GM23338 (cell line): ENCODE results near the gene CDIPT. TPM values are rescaled to one million over a fixed set of nuclear protein-coding genes. Genes with fewer than 3 reads are reported as not detected.

Experiments used
- ATAC-seq: fragments of 200-7000 bp; cut with Tn5 transposase; 3 replicates; pipeline ENCODE4 v1.9.1; 2020
- DNase-seq: peaks from one replicate; pipeline ENCODE4 v3.0.0-alpha.2; 2015; ENCODE audit warnings: low spot score
- H2AFZ ChIP-seq: fragments of 200-600 bp; sonication (generic); 2 replicates; pipeline ENCODE4 v1.8.0; 2016; ENCODE audit warnings: antibody characterized with exemption, mild to moderate bottlenecking, moderate library complexity
- H3F3A ChIP-seq: fragments of 200-600 bp; sonication (generic); replicated peaks from 2 replicates; pipeline ENCODE4 v1.8.0; 2017; ENCODE audit warnings: antibody characterized with exemption, mixed run types, low read depth
- H3K27ac ChIP-seq: fragments of 200-600 bp; sonication (generic); 2 replicates; pipeline ENCODE4 v1.6.1; 2016; ENCODE audit warnings: low read depth
- H3K27me3 ChIP-seq: fragments of 200-600 bp; sonication (generic); 2 replicates; pipeline ENCODE4 v1.8.0; 2016; ENCODE audit warnings: mild to moderate bottlenecking, mixed run types, moderate library complexity; ENCODE audit not compliant: insufficient read depth
- H3K36me3 ChIP-seq: fragments of 200-600 bp; sonication (generic); 2 replicates; pipeline ENCODE4 v1.8.0; 2016; ENCODE audit warnings: mild to moderate bottlenecking; ENCODE audit not compliant: insufficient read depth
- H3K4me1 ChIP-seq: fragments of 200-600 bp; sonication (generic); 2 replicates; pipeline ENCODE4 v1.8.0; 2016; ENCODE audit warnings: mild to moderate bottlenecking, moderate library complexity; ENCODE audit not compliant: insufficient read depth
- H3K4me2 ChIP-seq: fragments of 200-600 bp; sonication (generic); 2 replicates; pipeline ENCODE4 v1.7.1; 2017; ENCODE audit warnings: mixed run types
- H3K4me3 ChIP-seq: fragments of 200-600 bp; sonication (generic); 2 replicates; pipeline ENCODE4 v1.6.1; 2016; ENCODE audit warnings: mixed run types
- H3K79me2 ChIP-seq: fragments of 200-600 bp; sonication (generic); replicated peaks from 2 replicates; pipeline ENCODE4 v1.8.0; 2017; ENCODE audit warnings: mild to moderate bottlenecking; ENCODE audit not compliant: insufficient read depth
- H3K9me2 ChIP-seq: fragments of 200-600 bp; sonication (generic); 2 replicates; pipeline ENCODE4 v1.8.0; 2017; ENCODE audit not compliant: insufficient read depth
- H4K20me1 ChIP-seq: fragments of 200-600 bp; sonication (generic); replicated peaks from 2 replicates; pipeline ENCODE4 v1.8.0; 2017; ENCODE audit warnings: mild to moderate bottlenecking; ENCODE audit not compliant: insufficient read depth
- H3K27ac Mint-ChIP-seq: 2 replicates; pipeline ENCODE4 v1.8.0; 2020; ENCODE audit warnings: inconsistent platforms, mild to moderate bottlenecking, moderate library complexity, mixed read lengths
- H3K27me3 Mint-ChIP-seq: 3 replicates; pipeline ENCODE4 v1.8.0; 2022; ENCODE audit warnings: low read depth, mild to moderate bottlenecking, moderate library complexity, mixed read lengths, inconsistent platforms; ENCODE audit not compliant: insufficient read depth, poor library complexity
- H3K36me3 Mint-ChIP-seq: 3 replicates; pipeline ENCODE4 v1.8.0; 2021; ENCODE audit warnings: low read depth, mild to moderate bottlenecking, inconsistent platforms, moderate library complexity, mixed read lengths
- H3K4me1 Mint-ChIP-seq: 3 replicates; pipeline ENCODE4 v1.8.0; 2020; ENCODE audit warnings: mild to moderate bottlenecking, inconsistent platforms, mixed read lengths
- H3K4me3 Mint-ChIP-seq: 3 replicates; pipeline ENCODE4 v1.8.0; 2021; ENCODE audit warnings: moderate library complexity, mild to moderate bottlenecking, inconsistent platforms, mixed read lengths
- H3K9me3 Mint-ChIP-seq: 3 replicates; pipeline ENCODE4 v1.8.0; 2020; ENCODE audit warnings: moderate library complexity, mild to moderate bottlenecking, inconsistent platforms, mixed read lengths
- CREB1 ChIP-seq: fragments of 250-450 bp; sonication (Bioruptor Pico); IDR thresholded peaks from 2 replicates; pipeline ENCODE4 v1.5.0; 2020; ENCODE audit warnings: low read depth, mild to moderate bottlenecking, moderate library complexity
- EZH2phosphoT487 ChIP-seq: fragments of 200-600 bp; sonication (generic); IDR thresholded peaks from one replicate; pipeline ENCODE4 v1.8.1; 2018; ENCODE audit warnings: antibody characterized with exemption; ENCODE audit not compliant: unreplicated experiment
- polyA plus RNA-seq: library from polyadenylated mRNA; unstranded; fragments of >200 nt; fragmentation: Nextera tagmentation; extraction: Ambion mirVana; gene quantifications from 2 replicates; pipeline ENCODE4 v1.2.1, GENCODE V29; 2016
- total RNA-seq: library from RNA; depleted of rRNA; stranded (reverse); fragments of >200 nt; shearing (Covaris generic); gene quantifications from 2 replicates; pipeline ENCODE4 v1.2.3, GENCODE V29; 2014
- TF ChIP-seq, protein P1 (sequence below): fragments of 250-450 bp; sonication (Bioruptor Pico); IDR thresholded peaks from 2 replicates; pipeline ENCODE4 v1.5.0; 2020; ENCODE audit warnings: mild to moderate bottlenecking, moderate library complexity
- TF ChIP-seq, protein P2 (sequence below): IDR thresholded peaks from one replicate; pipeline ENCODE4 v1.6.1; 2018; ENCODE audit warnings: antibody characterized with exemption; ENCODE audit not compliant: unreplicated experiment

The CDIPT gene
- total and polyA plus RNA-seq, 2 experiments from 2014 or later = 36.2 to 78.1 TPM

DNA sequence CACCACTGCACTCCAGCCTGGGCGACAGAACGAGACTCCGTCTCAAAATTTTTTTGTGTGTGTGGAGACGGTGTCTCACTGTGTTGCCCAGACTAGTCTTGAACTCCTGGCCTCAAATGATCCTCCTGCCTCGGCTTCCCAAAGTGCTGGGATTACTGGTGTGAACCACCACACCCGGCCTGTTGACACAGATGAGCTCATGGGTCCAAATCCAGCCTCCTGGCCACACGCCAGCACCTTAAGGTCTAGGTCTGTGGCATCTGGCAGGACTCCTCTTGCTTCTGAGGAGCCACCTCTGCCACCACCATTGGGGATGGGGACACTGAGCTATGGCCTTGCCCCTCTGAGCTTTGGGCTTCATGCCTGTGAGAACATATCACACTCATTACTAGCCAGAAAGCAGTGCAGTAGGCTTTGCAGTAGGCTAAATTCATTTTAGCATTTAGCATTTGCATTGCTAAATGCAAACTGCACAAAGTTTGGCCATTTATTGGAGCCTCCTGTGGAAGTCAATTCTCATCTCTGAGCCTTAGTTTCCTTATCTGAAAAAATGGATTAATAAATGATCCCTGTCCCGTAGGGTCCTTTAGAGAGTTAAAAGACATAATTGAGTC is 5.5 kb upstream of the CDIPT start (continued):
- TF ChIP-seq, protein P1, sequence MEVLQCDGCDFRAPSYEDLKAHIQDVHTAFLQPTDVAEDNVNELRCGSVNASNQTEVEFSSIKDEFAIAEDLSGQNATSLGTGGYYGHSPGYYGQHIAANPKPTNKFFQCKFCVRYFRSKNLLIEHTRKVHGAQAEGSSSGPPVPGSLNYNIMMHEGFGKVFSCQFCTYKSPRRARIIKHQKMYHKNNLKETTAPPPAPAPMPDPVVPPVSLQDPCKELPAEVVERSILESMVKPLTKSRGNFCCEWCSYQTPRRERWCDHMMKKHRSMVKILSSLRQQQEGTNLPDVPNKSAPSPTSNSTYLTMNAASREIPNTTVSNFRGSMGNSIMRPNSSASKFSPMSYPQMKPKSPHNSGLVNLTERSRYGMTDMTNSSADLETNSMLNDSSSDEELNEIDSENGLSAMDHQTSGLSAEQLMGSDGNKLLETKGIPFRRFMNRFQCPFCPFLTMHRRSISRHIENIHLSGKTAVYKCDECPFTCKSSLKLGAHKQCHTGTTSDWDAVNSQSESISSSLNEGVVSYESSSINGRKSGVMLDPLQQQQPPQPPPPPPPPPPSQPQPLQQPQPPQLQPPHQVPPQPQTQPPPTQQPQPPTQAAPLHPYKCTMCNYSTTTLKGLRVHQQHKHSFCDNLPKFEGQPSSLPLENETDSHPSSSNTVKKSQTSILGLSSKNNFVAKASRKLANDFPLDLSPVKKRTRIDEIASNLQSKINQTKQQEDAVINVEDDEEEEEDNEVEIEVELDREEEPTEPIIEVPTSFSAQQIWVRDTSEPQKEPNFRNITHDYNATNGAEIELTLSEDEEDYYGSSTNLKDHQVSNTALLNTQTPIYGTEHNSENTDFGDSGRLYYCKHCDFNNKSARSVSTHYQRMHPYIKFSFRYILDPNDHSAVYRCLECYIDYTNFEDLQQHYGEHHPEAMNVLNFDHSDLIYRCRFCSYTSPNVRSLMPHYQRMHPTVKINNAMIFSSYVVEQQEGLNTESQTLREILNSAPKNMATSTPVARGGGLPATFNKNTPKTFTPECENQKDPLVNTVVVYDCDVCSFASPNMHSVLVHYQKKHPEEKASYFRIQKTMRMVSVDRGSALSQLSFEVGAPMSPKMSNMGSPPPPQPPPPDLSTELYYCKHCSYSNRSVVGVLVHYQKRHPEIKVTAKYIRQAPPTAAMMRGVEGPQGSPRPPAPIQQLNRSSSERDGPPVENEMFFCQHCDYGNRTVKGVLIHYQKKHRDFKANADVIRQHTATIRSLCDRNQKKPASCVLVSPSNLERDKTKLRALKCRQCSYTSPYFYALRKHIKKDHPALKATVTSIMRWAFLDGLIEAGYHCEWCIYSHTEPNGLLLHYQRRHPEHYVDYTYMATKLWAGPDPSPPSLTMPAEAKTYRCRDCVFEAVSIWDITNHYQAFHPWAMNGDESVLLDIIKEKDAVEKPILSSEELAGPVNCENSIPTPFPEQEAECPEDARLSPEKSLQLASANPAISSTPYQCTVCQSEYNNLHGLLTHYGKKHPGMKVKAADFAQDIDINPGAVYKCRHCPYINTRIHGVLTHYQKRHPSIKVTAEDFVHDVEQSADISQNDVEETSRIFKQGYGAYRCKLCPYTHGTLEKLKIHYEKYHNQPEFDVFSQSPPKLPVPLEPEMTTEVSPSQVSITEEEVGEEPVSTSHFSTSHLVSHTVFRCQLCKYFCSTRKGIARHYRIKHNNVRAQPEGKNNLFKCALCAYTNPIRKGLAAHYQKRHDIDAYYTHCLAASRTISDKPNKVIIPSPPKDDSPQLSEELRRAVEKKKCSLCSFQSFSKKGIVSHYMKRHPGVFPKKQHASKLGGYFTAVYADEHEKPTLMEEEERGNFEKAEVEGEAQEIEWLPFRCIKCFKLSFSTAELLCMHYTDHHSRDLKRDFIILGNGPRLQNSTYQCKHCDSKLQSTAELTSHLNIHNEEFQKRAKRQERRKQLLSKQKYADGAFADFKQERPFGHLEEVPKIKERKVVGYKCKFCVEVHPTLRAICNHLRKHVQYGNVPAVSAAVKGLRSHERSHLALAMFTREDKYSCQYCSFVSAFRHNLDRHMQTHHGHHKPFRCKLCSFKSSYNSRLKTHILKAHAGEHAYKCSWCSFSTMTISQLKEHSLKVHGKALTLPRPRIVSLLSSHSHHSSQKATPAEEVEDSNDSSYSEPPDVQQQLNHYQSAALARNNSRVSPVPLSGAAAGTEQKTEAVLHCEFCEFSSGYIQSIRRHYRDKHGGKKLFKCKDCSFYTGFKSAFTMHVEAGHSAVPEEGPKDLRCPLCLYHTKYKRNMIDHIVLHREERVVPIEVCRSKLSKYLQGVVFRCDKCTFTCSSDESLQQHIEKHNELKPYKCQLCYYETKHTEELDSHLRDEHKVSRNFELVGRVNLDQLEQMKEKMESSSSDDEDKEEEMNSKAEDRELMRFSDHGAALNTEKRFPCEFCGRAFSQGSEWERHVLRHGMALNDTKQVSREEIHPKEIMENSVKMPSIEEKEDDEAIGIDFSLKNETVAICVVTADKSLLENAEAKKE (CRISPR knock-in tag) = no peak

- Mint-ChIP-seq H3K27me3 (peaks cover 18% of the 10 kb centered on the region), H3K4me1 (peaks cover 10% of the 10 kb centered on the region), H3K27ac (no peak overlapping the region), H3K4me3 (no peak overlapping the region), H3K36me3 (peaks cover 14% of the 10 kb centered on the region), H3K9me3 (no peaks in the 10 kb centered on the region)
- peaks cover 9% of the 10 kb centered on the region for H3K4me1 ChIP-seq
- peaks cover 4% of the 10 kb centered on the region; the same call in 1 of the 2 replicates for H3K36me3 ChIP-seq
- H3K4me2 ChIP-seq = peak overlapping the region; percentile 67; the same call in 1 of the 2 replicates
- 0 out of 2 replicates have a peak, but pooled peaks cover 3% of the 10 kb centered on the region for H3F3A ChIP-seq
- peak overlapping the region; percentile 96; the same call in 1 of the 2 replicates for H3K4me3 ChIP-seq
- H3K79me2 ChIP-seq = peaks cover 13% of the 10 kb centered on the region
- H3K27me3 ChIP-seq = no peaks in the 10 kb centered on the region
- no peak overlapping the region for H3K27ac ChIP-seq
- ATAC-seq (no peak), DNase-seq (no peak)
- no peaks in the 10 kb centered on the region; the same call in 1 of the 2 replicates for H4K20me1 ChIP-seq
- no peaks in the 10 kb centered on the region for H3K9me2 ChIP-seq
- no peak overlapping the region; the same call in 1 of the 2 replicates for H2AFZ ChIP-seq
- TF ChIP-seq, protein P2, sequence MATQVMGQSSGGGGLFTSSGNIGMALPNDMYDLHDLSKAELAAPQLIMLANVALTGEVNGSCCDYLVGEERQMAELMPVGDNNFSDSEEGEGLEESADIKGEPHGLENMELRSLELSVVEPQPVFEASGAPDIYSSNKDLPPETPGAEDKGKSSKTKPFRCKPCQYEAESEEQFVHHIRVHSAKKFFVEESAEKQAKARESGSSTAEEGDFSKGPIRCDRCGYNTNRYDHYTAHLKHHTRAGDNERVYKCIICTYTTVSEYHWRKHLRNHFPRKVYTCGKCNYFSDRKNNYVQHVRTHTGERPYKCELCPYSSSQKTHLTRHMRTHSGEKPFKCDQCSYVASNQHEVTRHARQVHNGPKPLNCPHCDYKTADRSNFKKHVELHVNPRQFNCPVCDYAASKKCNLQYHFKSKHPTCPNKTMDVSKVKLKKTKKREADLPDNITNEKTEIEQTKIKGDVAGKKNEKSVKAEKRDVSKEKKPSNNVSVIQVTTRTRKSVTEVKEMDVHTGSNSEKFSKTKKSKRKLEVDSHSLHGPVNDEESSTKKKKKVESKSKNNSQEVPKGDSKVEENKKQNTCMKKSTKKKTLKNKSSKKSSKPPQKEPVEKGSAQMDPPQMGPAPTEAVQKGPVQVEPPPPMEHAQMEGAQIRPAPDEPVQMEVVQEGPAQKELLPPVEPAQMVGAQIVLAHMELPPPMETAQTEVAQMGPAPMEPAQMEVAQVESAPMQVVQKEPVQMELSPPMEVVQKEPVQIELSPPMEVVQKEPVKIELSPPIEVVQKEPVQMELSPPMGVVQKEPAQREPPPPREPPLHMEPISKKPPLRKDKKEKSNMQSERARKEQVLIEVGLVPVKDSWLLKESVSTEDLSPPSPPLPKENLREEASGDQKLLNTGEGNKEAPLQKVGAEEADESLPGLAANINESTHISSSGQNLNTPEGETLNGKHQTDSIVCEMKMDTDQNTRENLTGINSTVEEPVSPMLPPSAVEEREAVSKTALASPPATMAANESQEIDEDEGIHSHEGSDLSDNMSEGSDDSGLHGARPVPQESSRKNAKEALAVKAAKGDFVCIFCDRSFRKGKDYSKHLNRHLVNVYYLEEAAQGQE = no peak
- TF ChIP-seq CREB1 (CRISPR knock-in tag) (no peak), EZH2phosphoT487 (no peak)
Measured at GRCh38 chr16:29864205-29864604, 1.2 kb upstream of the CDIPT start.
